ENCODE measurements around the gene DNAJB6.

Gene DNAJB6

GRCh38 chr7:157409753-157410727 lies 73.2 kb downstream of the DNAJB6 start:
- DNase-seq (ENCODE audit: low spot score), result no peak

- no peak for DNase-seq (ENCODE audit: low spot score)
Observed at GRCh38 chr7:157410831-157411556, 74.2 kb downstream of the DNAJB6 start.

GRCh38 chr7:157411580-157411979 lies 74.8 kb downstream of the DNAJB6 start:
- DNase-seq (ENCODE audit: low spot score), result no peak

GRCh38 chr7:157412021-157412443 lies 75.2 kb downstream of the DNAJB6 start:
- no peak for DNase-seq (ENCODE audit: low spot score)

- no peak for DNase-seq (ENCODE audit: low spot score)
Observed at GRCh38 chr7:157412491-157413180, 75.8 kb downstream of the DNAJB6 start.

- no peak for DNase-seq (ENCODE audit: low spot score)
Observed at GRCh38 chr7:157413881-157414701, 77.3 kb downstream of the DNAJB6 start.

- DNase-seq (ENCODE audit: low spot score), result no peak
Observed at GRCh38 chr7:157414702-157415096, 77.9 kb downstream of the DNAJB6 start.

GRCh38 chr7:157415486-157415885 lies 78.7 kb downstream of the DNAJB6 start:
- DNase-seq (ENCODE audit: low spot score), result no peak

- DNase-seq (ENCODE audit: low spot score), result no peak
Observed at GRCh38 chr7:157416011-157416410, 79.2 kb downstream of the DNAJB6 start.

GRCh38 chr7:157418204-157419034 lies 81.6 kb downstream of the DNAJB6 start:
- DNase-seq (ENCODE audit: low spot score), result no peak

GRCh38 chr7:157419035-157419293 lies 82.2 kb downstream of the DNAJB6 start:
- no peak for DNase-seq (ENCODE audit: low spot score)

- DNase-seq (ENCODE audit: low spot score), result no peak
Observed at GRCh38 chr7:157422279-157422678, 85.5 kb downstream of the DNAJB6 start.

- no peak for DNase-seq (ENCODE audit: low spot score)
Observed at GRCh38 chr7:157423348-157423747, 86.5 kb downstream of the DNAJB6 start.

- no peak for DNase-seq (ENCODE audit: low spot score)
Observed at GRCh38 chr7:157423886-157424565, 87.2 kb downstream of the DNAJB6 start.

- DNase-seq (ENCODE audit: low spot score), result no peak
Observed at GRCh38 chr7:157425137-157425731, 88.4 kb downstream of the DNAJB6 start.

GRCh38 chr7:157425761-157426160 lies 89.0 kb downstream of the DNAJB6 start:
- no peak for DNase-seq (ENCODE audit: low spot score)

GRCh38 chr7:157426463-157427301 lies 89.9 kb downstream of the DNAJB6 start:
- no peak for DNase-seq (ENCODE audit: low spot score)

- DNase-seq (ENCODE audit: low spot score), result no peak
Observed at GRCh38 chr7:157427811-157428553, 91.2 kb downstream of the DNAJB6 start.
